NCI-H460 (cell line): ENCODE results near the gene TSHZ1. TPM values are rescaled to one million over a fixed set of nuclear protein-coding genes. Genes with fewer than 3 reads are reported as not detected.

Experiments used
- DNase-seq: peaks from one replicate; pipeline ENCODE4 v3.0.0-alpha.2; 2016; ENCODE audit warnings: low read depth; ENCODE audit errors: extremely low read depth
- total RNA-seq: library from RNA; depleted of rRNA; stranded (reverse); fragments of >200 nt; shearing (Covaris generic); gene quantifications from 2 replicates; pipeline ENCODE4 v1.2.3, GENCODE V29; 2014

TSHZ1 gene
- total RNA-seq, 1 experiment from 2014 or later = 6.3 TPM

GRCh38 chr18:75264926-75265597, 54.5 kb downstream of the TSHZ1 start:
- DNase-seq = no peak

- DNase-seq = peak; percentile 8
These were observed 55.3 kb downstream of the TSHZ1 start for GRCh38 chr18:75265872-75266271.

- DNase-seq = no peak
These were observed 57.2 kb downstream of the TSHZ1 start for GRCh38 chr18:75267643-75268363.

- no peak for DNase-seq
These were observed 57.7 kb downstream of the TSHZ1 start for GRCh38 chr18:75268364-75268646.

- DNase-seq = no peak
These were observed 58.6 kb downstream of the TSHZ1 start for GRCh38 chr18:75269124-75269680.

- no peak for DNase-seq
These were observed 59.1 kb downstream of the TSHZ1 start for GRCh38 chr18:75269696-75270095.

- DNase-seq = no peak
These were observed 61.4 kb downstream of the TSHZ1 start for GRCh38 chr18:75271952-75272351.

- no peak for DNase-seq
These were observed 63.2 kb downstream of the TSHZ1 start for GRCh38 chr18:75273817-75274216.

GRCh38 chr18:75275226-75275625, 64.6 kb downstream of the TSHZ1 start:
- DNase-seq = no peak

GRCh38 chr18:75276818-75277609, 66.4 kb downstream of the TSHZ1 start:
- no peak for DNase-seq

- no peak for DNase-seq
These were observed 67.0 kb downstream of the TSHZ1 start for GRCh38 chr18:75277610-75277928.

- no peak for DNase-seq
These were observed 68.8 kb downstream of the TSHZ1 start for GRCh38 chr18:75279381-75279780.

- DNase-seq = no peak
These were observed 70.1 kb downstream of the TSHZ1 start for GRCh38 chr18:75280427-75281280.

GRCh38 chr18:75282746-75283145, 72.1 kb downstream of the TSHZ1 start:
- no peak for DNase-seq

GRCh38 chr18:75283731-75284130, 73.1 kb downstream of the TSHZ1 start:
- DNase-seq = no peak

GRCh38 chr18:75284566-75284965, 74.0 kb downstream of the TSHZ1 start:
- DNase-seq = no peak

- DNase-seq = no peak
These were observed 75.3 kb downstream of the TSHZ1 start for GRCh38 chr18:75285876-75286275.

- DNase-seq = no peak
These were observed 76.4 kb downstream of the TSHZ1 start for GRCh38 chr18:75287006-75287405.

- DNase-seq = no peak
These were observed 77.1 kb downstream of the TSHZ1 start for GRCh38 chr18:75287700-75288099.

GRCh38 chr18:75289761-75290160, 79.2 kb downstream of the TSHZ1 start:
- no peak for DNase-seq
